Choroid plexus epithelial cell (primary cell): ENCODE results near the gene CAMKK1.

ENCODE experiments used
- DNase-seq: peaks from one replicate; pipeline ENCODE4 v3.0.0-alpha.2; 2010; ENCODE audit warnings: low read depth
- H3K4me3 ChIP-seq: 2 replicates; pipeline ENCODE4 v1.5.1; 2011; ENCODE audit warnings: low read depth, mild to moderate bottlenecking, control low read depth, low read length, moderate library complexity
- CTCF ChIP-seq: conservative IDR thresholded peaks from 2 replicates; pipeline ENCODE4 v1.5.1; 2011; ENCODE audit warnings: low read depth, mild to moderate bottlenecking, control low read depth, inconsistent platforms, low read length, moderate library complexity

CAMKK1 gene

GRCh38 chr17:3891626-3892094, 1.2 kb downstream of the CAMKK1 start:
- peak overlapping the region; percentile 61 for H3K4me3 ChIP-seq
- no peak for TF ChIP-seq CTCF

DNA sequence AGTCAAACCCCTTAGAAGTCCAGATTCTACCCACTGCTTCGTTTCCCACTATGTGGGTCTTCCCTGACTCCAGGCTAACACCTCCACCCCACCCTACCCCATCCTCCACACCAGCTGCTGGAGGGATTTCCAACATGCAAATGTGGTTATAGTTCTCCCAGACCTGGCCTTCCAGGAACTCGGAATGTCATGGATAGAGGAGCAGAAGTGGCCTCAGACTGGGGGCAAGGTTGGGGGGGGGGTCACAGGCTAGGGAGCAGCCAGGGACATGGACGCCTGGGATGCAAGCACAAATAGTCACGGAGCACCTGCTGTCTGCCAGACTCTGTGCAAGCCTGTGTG, 2.0 kb downstream of the CAMKK1 start:
- no peak for TF ChIP-seq CTCF
- no peak for DNase-seq
- no peak overlapping the region for H3K4me3 ChIP-seq

More at GRCh38 chr17:3891626-3892094, 1.2 kb downstream of the CAMKK1 start:
- no peak for DNase-seq

DNA sequence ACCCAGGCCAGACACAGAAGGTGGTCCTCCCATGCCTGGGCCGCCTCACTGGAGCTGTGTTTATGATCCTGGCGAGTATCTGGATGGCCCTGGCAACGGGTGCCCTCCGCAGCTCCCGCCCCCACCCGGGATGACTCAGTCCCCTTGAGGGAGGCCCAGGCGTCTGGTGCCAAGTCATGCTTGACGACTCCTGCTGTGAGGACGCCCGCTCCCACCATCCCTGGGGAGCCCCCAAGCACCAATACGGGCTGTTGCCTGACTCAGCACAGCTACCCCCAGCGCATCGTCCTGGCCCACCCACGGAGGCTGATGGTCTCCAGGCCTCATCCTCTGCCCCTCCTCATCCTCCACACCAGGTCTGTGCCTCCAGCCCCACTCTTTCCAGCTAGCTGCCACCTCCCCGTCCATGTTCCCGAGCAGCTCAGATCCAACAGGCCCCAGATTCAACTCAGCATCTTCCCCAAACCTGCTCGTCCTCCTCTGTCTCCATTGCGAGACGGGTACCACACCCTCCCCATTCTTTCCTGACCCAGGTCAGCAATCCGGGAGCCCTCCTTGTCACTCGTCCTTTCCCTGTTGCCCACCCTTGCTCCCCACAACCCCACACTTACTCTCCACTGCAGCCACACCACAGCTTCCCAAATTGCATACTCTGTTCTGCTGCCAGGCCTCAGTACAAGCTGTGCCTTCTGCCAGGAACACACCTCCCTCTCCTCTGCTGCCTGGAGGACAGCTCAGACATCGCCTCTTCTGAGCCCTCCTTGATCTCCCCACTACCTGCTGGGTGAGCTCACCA, 2.6 kb downstream of the CAMKK1 start:
- no peak for TF ChIP-seq CTCF
- DNase-seq, result peak; percentile 79
- H3K4me3 ChIP-seq, result no peak overlapping the region

DNA sequence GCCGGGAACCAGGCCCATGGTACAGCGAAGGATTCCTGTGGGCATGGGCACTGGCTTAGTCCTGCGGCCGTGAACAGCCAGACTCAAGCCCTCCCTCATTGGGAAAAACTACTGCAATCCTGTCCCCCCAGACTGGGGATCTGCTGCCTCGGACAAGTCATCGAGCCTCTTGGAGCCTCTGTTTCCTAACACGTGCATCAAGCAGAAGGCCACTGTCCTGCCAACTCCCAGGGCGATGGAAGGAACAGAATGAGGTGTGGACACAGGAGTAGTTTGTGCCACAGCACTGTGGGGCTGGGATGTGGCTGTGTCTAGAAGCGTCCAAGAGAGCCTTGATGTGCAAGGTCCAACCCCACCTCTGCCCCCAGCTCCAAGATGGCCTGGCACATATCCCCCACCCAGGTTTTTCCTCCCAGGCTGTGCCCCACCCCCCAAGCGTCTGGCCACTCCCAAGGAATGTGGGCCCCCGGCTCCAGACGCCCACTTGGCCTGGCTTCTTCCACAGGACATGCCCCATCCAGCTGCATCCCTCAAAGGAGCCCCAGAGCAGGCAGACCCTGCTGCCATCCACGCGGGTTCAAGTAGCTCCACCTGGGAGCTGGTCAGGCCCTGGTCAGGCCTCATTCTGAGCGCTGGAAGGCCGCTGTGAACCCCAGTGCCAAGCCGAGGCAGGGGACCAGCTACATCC, 3.4 kb downstream of the CAMKK1 start:
- no peak for TF ChIP-seq CTCF
- DNase-seq, result no peak
- H3K4me3 ChIP-seq, result no peak overlapping the region

GRCh38 chr17:3888343-3889171, 4.3 kb downstream of the CAMKK1 start:
- DNase-seq, result peak; percentile 90
- TF ChIP-seq CTCF, result no peak
- no peak overlapping the region for H3K4me3 ChIP-seq

DNA sequence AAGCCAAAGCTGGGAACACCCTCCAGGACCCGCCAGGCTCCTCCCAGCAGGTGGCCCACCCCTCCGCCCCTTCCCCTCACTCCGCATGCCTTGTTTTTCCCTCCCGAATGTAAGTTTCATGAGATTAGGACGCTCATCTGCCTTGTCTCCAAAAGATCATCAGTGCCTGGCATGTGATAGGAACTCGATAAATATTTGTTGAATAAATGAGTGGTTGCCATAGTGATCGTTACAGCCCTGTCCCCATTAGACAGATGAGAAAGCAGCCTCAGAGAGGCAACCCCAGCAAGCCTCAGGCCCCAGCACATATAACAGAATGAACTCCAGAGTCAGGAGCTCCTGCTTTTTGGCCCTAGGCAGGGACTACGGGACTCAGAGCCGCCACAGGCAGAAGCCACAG, 5.0 kb downstream of the CAMKK1 start:
- no peak for TF ChIP-seq CTCF
- H3K4me3 ChIP-seq, result no peak overlapping the region
- peak; percentile 31 for DNase-seq
